ENCODE results near the gene WWOX.
A peak's percentile ranks its signal among the peaks of the same experiment; 100 is the strongest.

Gene WWOX

DNA sequence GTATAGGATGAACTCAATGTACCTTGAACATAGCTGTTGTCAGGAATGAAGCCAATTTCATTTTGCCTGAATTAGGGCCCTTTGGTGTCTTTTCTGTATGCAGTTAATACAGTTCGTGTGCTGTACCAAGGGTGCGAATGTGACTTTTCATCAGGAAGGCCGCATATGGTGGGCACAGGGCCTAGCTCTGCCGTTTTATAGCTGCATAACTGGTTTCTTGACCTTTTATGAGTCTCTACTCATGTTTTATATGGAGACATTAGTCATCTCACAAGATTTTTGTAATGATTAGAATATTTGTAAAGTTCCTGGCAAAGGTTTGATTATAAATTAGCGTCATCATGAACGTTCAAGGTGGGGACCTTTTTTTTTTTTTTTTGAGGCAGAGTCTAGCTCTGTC lies 989.5 kb downstream of the WWOX start:
- H3K23ac ChIP-seq (ENCODE audit: low read length) = no peak overlapping the region
- H3K14ac ChIP-seq (ENCODE audit: low read length) = no peak overlapping the region
- H3K18ac ChIP-seq (ENCODE audit: low read length) = no peak overlapping the region
- H2AK5ac ChIP-seq (ENCODE audit: low read length) = no peak overlapping the region
- no peak overlapping the region for H2BK5ac ChIP-seq (ENCODE audit: low read depth, low read length, poor library complexity)
- H3K36me3 ChIP-seq (ENCODE audit: control insufficient read depth in 1 of 2, insufficient read depth in 2 of 2, low read length in 2 of 2) = no peaks in the 10 kb centered on the region
- H3K4me3 ChIP-seq (ENCODE audit: low read depth, low read length) = no peak overlapping the region
- no peak overlapping the region for H2BK120ac ChIP-seq (ENCODE audit: insufficient read depth, low read length, poor library complexity)
- no peak overlapping the region for H3K9ac ChIP-seq (ENCODE audit: low read length)
- H3K79me2 ChIP-seq (ENCODE audit: control insufficient read depth, insufficient read depth, low read length, poor library complexity) = no peaks in the 10 kb centered on the region
- H3K27ac ChIP-seq (ENCODE audit: low read depth, low read length) = no peak overlapping the region
- DNase-seq = no peak
- H3K79me1 ChIP-seq (ENCODE audit: low read length) = no peaks in the 10 kb centered on the region
- H2AFZ ChIP-seq (ENCODE audit: insufficient read depth, low read length, poor library complexity) = no peak overlapping the region
- no peak overlapping the region for H4K8ac ChIP-seq (ENCODE audit: low read depth, low read length)
- no CpG with 5 or more reads among the region's 6 CpGs for WGBS (ENCODE audit: extremely low coverage, insufficient coverage, insufficient read length)
- no peaks in the 10 kb centered on the region for H3K4me1 ChIP-seq (ENCODE audit: control insufficient read depth in 1 of 2, insufficient read depth in 2 of 2, low read length in 2 of 2)
- no peak overlapping the region for H3K4ac ChIP-seq (ENCODE audit: low read depth, low read length)
- H3K27me3 ChIP-seq (ENCODE audit: insufficient read depth, low read length) = no peaks in the 10 kb centered on the region
- no peaks in the 10 kb centered on the region for H3K9me3 ChIP-seq (ENCODE audit: insufficient read depth, low read depth, low read length)
- no peak overlapping the region for H3K4me2 ChIP-seq (ENCODE audit: low read length)
- H4K12ac ChIP-seq (ENCODE audit: low read depth, low read length) = no peak overlapping the region
- H4K91ac ChIP-seq (ENCODE audit: low read depth, low read length) = no peak overlapping the region
- no peak overlapping the region for H2BK12ac ChIP-seq (ENCODE audit: low read length)

DNA sequence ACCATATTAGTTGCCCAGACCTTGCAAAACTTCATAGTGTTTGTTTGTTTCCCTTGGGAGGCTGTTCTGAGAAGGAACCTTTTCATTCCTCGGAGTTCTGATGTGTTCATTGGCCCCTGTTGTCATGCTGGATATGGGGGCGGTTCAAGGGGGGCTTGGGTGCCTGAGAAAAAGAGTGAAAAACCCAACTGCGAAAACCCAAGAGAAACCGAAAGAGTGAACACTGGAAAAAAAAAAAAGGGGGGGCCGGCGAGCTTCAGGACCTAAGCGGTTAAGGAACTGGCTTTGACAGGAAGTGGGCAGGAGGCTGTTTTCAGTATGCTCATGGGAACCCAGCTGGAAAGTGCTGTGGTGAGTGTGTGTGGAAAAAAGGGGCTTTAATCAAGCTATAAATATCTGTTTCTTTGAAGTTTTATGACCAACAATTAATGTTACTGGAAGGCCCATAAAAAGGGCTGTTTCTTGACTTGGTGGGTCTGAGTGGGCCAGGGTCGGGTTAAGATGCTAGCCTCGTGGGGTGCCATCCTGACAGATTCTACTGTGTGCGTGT lies 990.4 kb downstream of the WWOX start:
- Histone ChIP-seq H3K27ac (ENCODE audit: low read depth, low read length) (no peak overlapping the region), H3K18ac (ENCODE audit: low read length) (no peak overlapping the region), H3K79me1 (ENCODE audit: low read length) (no peaks in the 10 kb centered on the region), H3K9ac (ENCODE audit: low read length) (no peak overlapping the region), H2AFZ (ENCODE audit: insufficient read depth, low read length, poor library complexity) (no peak overlapping the region), H2BK120ac (ENCODE audit: insufficient read depth, low read length, poor library complexity) (no peak overlapping the region), H3K4me2 (ENCODE audit: low read length) (no peak overlapping the region), H4K8ac (ENCODE audit: low read depth, low read length) (no peak overlapping the region), H3K36me3 (ENCODE audit: control insufficient read depth in 1 of 2, insufficient read depth in 2 of 2, low read length in 2 of 2) (no peaks in the 10 kb centered on the region), H3K23ac (ENCODE audit: low read length) (no peak overlapping the region), H2AK5ac (ENCODE audit: low read length) (no peak overlapping the region), H3K4me1 (ENCODE audit: control insufficient read depth in 1 of 2, insufficient read depth in 2 of 2, low read length in 2 of 2) (no peaks in the 10 kb centered on the region), H2BK5ac (ENCODE audit: low read depth, low read length, poor library complexity) (no peak overlapping the region), H3K27me3 (ENCODE audit: insufficient read depth, low read length) (no peaks in the 10 kb centered on the region), H4K91ac (ENCODE audit: low read depth, low read length) (no peak overlapping the region), H3K4me3 (ENCODE audit: low read depth, low read length) (no peak overlapping the region), H3K14ac (ENCODE audit: low read length) (no peak overlapping the region), H3K79me2 (ENCODE audit: control insufficient read depth, insufficient read depth, low read length, poor library complexity) (no peaks in the 10 kb centered on the region), H3K9me3 (ENCODE audit: insufficient read depth, low read depth, low read length) (no peaks in the 10 kb centered on the region), H2BK12ac (ENCODE audit: low read length) (no peak overlapping the region), H4K12ac (ENCODE audit: low read depth, low read length) (no peak overlapping the region), H3K4ac (ENCODE audit: low read depth, low read length) (no peak overlapping the region)
- peak in 1 of 2 donors; percentile 6 for DNase-seq
- no CpG with 5 or more reads among the region's 10 CpGs for WGBS (ENCODE audit: extremely low coverage, insufficient coverage, insufficient read length)

DNA sequence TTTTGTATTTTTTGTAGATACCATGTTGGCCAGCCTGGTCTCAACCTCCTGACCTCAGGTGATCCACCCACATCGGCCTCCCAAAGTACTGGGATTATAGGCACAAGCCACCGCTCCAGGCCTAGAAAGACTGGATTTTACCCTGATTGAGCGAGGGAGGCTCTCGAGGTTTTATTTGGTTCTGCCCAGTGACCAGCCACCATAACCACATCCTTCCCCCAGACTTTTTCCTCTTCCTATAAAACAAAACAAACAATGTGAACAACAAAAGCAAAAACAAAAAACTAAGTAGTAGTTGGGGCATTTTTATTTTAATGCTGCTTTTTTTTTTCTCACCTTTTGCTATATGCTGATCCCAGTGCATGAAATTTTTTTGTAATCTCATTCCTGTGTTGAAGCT lies 991.5 kb downstream of the WWOX start:
- Histone ChIP-seq H3K9me3 (ENCODE audit: insufficient read depth, low read depth, low read length) (no peaks in the 10 kb centered on the region), H3K27me3 (ENCODE audit: insufficient read depth, low read length) (no peaks in the 10 kb centered on the region), H2BK12ac (ENCODE audit: low read length) (no peak overlapping the region), H3K18ac (ENCODE audit: low read length) (no peak overlapping the region), H3K4me2 (ENCODE audit: low read length) (no peak overlapping the region), H3K79me1 (ENCODE audit: low read length) (no peaks in the 10 kb centered on the region), H2BK5ac (ENCODE audit: low read depth, low read length, poor library complexity) (no peak overlapping the region), H3K27ac (ENCODE audit: low read depth, low read length) (no peak overlapping the region), H3K9ac (ENCODE audit: low read length) (no peak overlapping the region), H3K4me1 (ENCODE audit: control insufficient read depth in 1 of 2, insufficient read depth in 2 of 2, low read length in 2 of 2) (no peaks in the 10 kb centered on the region), H4K8ac (ENCODE audit: low read depth, low read length) (no peak overlapping the region), H3K23ac (ENCODE audit: low read length) (no peak overlapping the region), H3K14ac (ENCODE audit: low read length) (no peak overlapping the region), H4K91ac (ENCODE audit: low read depth, low read length) (no peak overlapping the region), H3K4ac (ENCODE audit: low read depth, low read length) (no peak overlapping the region), H2AK5ac (ENCODE audit: low read length) (no peak overlapping the region), H2AFZ (ENCODE audit: insufficient read depth, low read length, poor library complexity) (no peak overlapping the region), H4K12ac (ENCODE audit: low read depth, low read length) (no peak overlapping the region), H3K4me3 (ENCODE audit: low read depth, low read length) (no peak overlapping the region), H3K79me2 (ENCODE audit: control insufficient read depth, insufficient read depth, low read length, poor library complexity) (no peaks in the 10 kb centered on the region), H3K36me3 (ENCODE audit: control insufficient read depth in 1 of 2, insufficient read depth in 2 of 2, low read length in 2 of 2) (no peaks in the 10 kb centered on the region), H2BK120ac (ENCODE audit: insufficient read depth, low read length, poor library complexity) (no peak overlapping the region)
- DNase-seq = no peak
- no CpG with 5 or more reads among the region's 4 CpGs for WGBS (ENCODE audit: extremely low coverage, insufficient coverage, insufficient read length)

DNA sequence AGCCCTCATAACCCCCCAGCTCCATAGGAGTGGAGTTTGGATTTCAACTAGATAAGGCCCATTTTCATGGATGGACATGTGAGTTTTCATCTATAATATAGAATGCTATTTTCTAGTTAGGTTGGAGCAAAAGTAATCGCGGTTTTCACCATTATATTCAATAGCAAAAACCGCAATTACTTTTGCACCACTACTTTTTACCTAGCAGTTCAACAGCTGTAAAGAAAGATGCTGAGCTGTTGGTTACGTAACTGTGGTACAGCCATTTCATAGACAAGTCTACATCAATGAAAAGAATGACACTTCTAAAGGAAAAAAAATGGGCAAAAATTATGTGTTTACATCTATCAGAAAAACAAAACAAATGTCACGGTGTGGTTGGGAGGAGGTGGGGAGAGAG lies 993.4 kb downstream of the WWOX start:
- Histone ChIP-seq H3K36me3 (ENCODE audit: control insufficient read depth in 1 of 2, insufficient read depth in 2 of 2, low read length in 2 of 2) (no peaks in the 10 kb centered on the region), H2BK120ac (ENCODE audit: insufficient read depth, low read length, poor library complexity) (no peak overlapping the region), H3K9me3 (ENCODE audit: insufficient read depth, low read depth, low read length) (no peaks in the 10 kb centered on the region)

More for the DNA sequence above, 993.4 kb downstream of the WWOX start:
- H3K27me3 ChIP-seq (ENCODE audit: insufficient read depth, low read length) = no peaks in the 10 kb centered on the region
- no peak overlapping the region for H3K23ac ChIP-seq (ENCODE audit: low read length)
- H2BK5ac ChIP-seq (ENCODE audit: low read depth, low read length, poor library complexity) = no peak overlapping the region
- H4K12ac ChIP-seq (ENCODE audit: low read depth, low read length) = no peak overlapping the region
- no peak overlapping the region for H3K4me3 ChIP-seq (ENCODE audit: low read depth, low read length)
- H3K79me2 ChIP-seq (ENCODE audit: control insufficient read depth, insufficient read depth, low read length, poor library complexity) = no peaks in the 10 kb centered on the region
- no peak overlapping the region for H2AFZ ChIP-seq (ENCODE audit: insufficient read depth, low read length, poor library complexity)
- no peak overlapping the region for H3K4ac ChIP-seq (ENCODE audit: low read depth, low read length)
- no peak overlapping the region for H3K4me2 ChIP-seq (ENCODE audit: low read length)
- H3K79me1 ChIP-seq (ENCODE audit: low read length) = no peaks in the 10 kb centered on the region
- H3K14ac ChIP-seq (ENCODE audit: low read length) = no peak overlapping the region
- H4K91ac ChIP-seq (ENCODE audit: low read depth, low read length) = no peak overlapping the region
- no peak overlapping the region for H3K27ac ChIP-seq (ENCODE audit: low read depth, low read length)
- WGBS (ENCODE audit: extremely low coverage, insufficient coverage, insufficient read length) = no CpG with 5 or more reads among the region's 5 CpGs
- no peak overlapping the region for H2BK12ac ChIP-seq (ENCODE audit: low read length)
- no peak for DNase-seq
- H2AK5ac ChIP-seq (ENCODE audit: low read length) = no peak overlapping the region
- H3K18ac ChIP-seq (ENCODE audit: low read length) = no peak overlapping the region
- no peaks in the 10 kb centered on the region for H3K4me1 ChIP-seq (ENCODE audit: control insufficient read depth in 1 of 2, insufficient read depth in 2 of 2, low read length in 2 of 2)
- no peak overlapping the region for H4K8ac ChIP-seq (ENCODE audit: low read depth, low read length)
- no peak overlapping the region for H3K9ac ChIP-seq (ENCODE audit: low read length)
